ENCODE results near the gene QPRT. TPM values are rescaled to one million over a fixed set of nuclear protein-coding genes. Genes with fewer than 3 reads are reported as not detected.

Gene QPRT
- total and polyA plus RNA-seq, 2 of the 13 experiments (the other 11 are each of a cell fraction or from before 2014, with no cell fraction given): 130 to 218 TPM

GRCh38 chr16:29645694-29646187 is 33.2 kb upstream of the QPRT start (continued):
- TF ChIP-seq, protein P1, sequence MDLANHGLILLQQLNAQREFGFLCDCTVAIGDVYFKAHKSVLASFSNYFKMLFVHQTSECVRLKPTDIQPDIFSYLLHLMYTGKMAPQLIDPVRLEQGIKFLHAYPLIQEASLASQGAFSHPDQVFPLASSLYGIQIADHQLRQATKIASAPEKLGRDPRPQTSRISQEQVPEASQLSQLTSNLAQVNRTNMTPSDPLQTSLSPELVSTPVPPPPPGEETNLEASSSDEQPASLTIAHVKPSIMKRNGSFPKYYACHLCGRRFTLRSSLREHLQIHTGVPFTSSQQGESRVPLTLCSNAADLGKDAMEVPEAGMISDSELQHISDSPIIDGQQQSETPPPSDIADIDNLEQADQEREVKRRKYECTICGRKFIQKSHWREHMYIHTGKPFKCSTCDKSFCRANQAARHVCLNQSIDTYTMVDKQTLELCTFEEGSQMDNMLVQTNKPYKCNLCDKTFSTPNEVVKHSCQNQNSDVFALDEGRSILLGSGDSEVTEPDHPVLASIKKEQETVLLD (CRISPR knock-in tag; IDR thresholded peaks at IDR 0.05; ENCODE audit: low read depth): no peak
- TF ChIP-seq DR1 (CRISPR knock-in tag; IDR thresholded peaks at IDR 0.05) (no peak), ZBTB3 (CRISPR knock-in tag; IDR thresholded peaks at IDR 0.05; ENCODE audit: borderline replicate concordance, low read depth) (no peak), ZNF296 (CRISPR knock-in tag; conservative IDR thresholded peaks at IDR 0.05) (no peak), CCAR2 (optimal IDR thresholded peaks at IDR 0.05; ENCODE audit: low read depth, low read length) (no peak), ZNF30 (CRISPR knock-in tag; IDR thresholded peaks at IDR 0.05) (no peak), ZBTB42 (CRISPR knock-in tag; IDR thresholded peaks at IDR 0.05) (no peak), PTBP1 (IDR thresholded peaks at IDR 0.05; ENCODE audit: low read depth, low read length, poor library complexity, severe bottlenecking) (no peak), ZNF138 (CRISPR knock-in tag; IDR thresholded peaks at IDR 0.05; ENCODE audit: low read depth) (no peak), MLLT10 (CRISPR knock-in tag; IDR thresholded peaks at IDR 0.05) (no peak), MED13 (CRISPR knock-in tag; IDR thresholded peaks at IDR 0.05) (no peak), ZNF878 (CRISPR knock-in tag; IDR thresholded peaks at IDR 0.05) (no peak), KAT7 (CRISPR knock-in tag; IDR thresholded peaks at IDR 0.05; ENCODE audit: borderline replicate concordance) (no peak), ETV5 (CRISPR knock-in tag; IDR thresholded peaks at IDR 0.05; ENCODE audit: borderline replicate concordance) (peak; percentile 58; the same call in 1 of the 2 replicates), MAFK (conservative IDR thresholded peaks at IDR 0.05 in 1 of 2, IDR thresholded peaks at IDR 0.05 in 1 of 2; ENCODE audit: low read length in 2 of 2) (no peak), THAP11 (CRISPR knock-in tag; IDR thresholded peaks at IDR 0.05) (peak; percentile 97), ZNF451 (CRISPR knock-in tag; IDR thresholded peaks at IDR 0.05) (no peak), MTERF4 (CRISPR knock-in tag; IDR thresholded peaks at IDR 0.05) (no peak), KAT8 (CRISPR knock-in tag; IDR thresholded peaks at IDR 0.05) (peak; percentile 93), ZNF550 (CRISPR knock-in tag; IDR thresholded peaks at IDR 0.05; ENCODE audit: borderline replicate concordance) (no peak), ZNF547 (CRISPR knock-in tag; IDR thresholded peaks at IDR 0.05) (no peak), NFIC (IDR thresholded peaks at IDR 0.05; ENCODE audit: low read length) (no peak), CC2D1A (CRISPR knock-in tag; IDR thresholded peaks at IDR 0.05) (no peak), SMAD3 (CRISPR knock-in tag; IDR thresholded peaks at IDR 0.05) (0 out of 2 replicates have a peak, but pooled peaks have one; percentile 48), ERF (CRISPR knock-in tag; IDR thresholded peaks at IDR 0.05) (no peak)
- TF ChIP-seq, protein P2, sequence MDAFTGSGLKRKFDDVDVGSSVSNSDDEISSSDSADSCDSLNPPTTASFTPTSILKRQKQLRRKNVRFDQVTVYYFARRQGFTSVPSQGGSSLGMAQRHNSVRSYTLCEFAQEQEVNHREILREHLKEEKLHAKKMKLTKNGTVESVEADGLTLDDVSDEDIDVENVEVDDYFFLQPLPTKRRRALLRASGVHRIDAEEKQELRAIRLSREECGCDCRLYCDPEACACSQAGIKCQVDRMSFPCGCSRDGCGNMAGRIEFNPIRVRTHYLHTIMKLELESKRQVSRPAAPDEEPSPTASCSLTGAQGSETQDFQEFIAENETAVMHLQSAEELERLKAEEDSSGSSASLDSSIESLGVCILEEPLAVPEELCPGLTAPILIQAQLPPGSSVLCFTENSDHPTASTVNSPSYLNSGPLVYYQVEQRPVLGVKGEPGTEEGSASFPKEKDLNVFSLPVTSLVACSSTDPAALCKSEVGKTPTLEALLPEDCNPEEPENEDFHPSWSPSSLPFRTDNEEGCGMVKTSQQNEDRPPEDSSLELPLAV (CRISPR knock-in tag; conservative IDR thresholded peaks at IDR 0.05; ENCODE audit: low read depth): no peak
